GM21447 (cell line): ENCODE results near the gene EEF1A1.
"Not testable (repeated sequence)": the region's sequence is repeated elsewhere in the genome, so short reads cannot be mapped to it uniquely, and the experiment has no call there.

Experiments used
- ATAC-seq: cut with Tn5 transposase; IDR thresholded peaks from one replicate; pipeline ENCODE4 v1.9.1; 2021; ENCODE audit not compliant: unreplicated experiment

The EEF1A1 gene

GRCh38 chr6:73520688-73521350, at the start of gene EEF1A1:
EEF1A1 (minus strand) TSS chr6:73521032; CDS start chr6:73520026, 1,006 bp downstream.
- ATAC-seq: peak; percentile 66

DNA sequence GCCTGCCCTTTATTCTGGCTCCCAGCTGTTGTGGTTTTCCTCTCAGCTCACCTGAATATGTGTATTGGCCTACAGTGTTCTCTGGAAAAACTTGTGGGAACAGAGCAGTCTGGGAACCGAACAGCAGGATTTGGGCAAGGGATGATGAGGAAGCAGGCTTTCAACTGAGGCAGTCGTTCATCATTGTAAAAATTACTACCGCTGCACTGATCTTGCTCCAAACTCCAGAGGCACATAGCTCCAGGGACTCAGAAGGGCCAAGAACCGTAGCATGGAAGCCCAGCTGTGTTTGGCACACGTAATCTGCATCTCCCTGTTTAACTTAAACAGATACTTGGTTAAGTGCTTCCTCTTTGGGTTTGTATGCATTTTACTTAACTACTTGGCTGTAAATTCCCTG, 48.3 kb upstream of the EEF1A1 start:
- ATAC-seq: no peak

GRCh38 chr6:73566954-73567591, 46.2 kb upstream of the EEF1A1 start:
- no peak for ATAC-seq

GRCh38 chr6:73566486-73566871, 45.6 kb upstream of the EEF1A1 start:
- not testable (repeated sequence) for ATAC-seq

DNA sequence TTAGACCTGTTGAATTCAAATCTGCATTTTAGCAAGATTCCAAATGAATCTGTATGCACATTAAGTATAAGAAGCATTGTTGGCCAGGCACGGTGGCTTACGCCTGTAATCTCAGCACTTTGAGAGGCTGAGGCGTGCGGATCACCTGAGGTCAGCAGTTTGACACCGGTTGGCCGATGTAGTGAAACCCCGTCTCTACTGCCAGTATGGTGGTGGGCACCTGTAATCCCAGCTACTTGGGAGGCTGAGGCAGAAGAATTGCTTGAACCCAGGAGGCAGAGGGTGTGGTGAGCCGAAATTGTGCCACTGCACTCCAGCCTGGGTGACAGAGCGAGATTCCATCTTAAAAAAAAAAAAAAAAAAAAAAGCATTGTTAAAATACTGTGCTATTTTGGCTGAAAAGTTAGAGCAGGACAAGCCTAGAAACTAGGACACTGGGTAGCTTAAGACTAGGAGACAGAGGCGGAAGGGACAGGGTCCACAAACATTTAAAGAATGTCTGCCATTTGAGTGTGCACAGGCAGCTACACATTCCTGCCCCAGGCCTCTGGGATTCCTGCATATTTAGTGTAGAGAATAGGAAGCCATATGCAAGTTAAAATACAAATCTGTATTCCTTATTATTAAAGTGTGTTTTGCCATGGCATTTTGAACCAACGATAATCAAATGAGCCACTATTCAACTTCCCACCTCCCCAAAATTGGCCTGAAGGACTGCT, 45.1 kb upstream of the EEF1A1 start:
- no peak for ATAC-seq

GRCh38 chr6:73564578-73565345, 43.9 kb upstream of the EEF1A1 start:
- ATAC-seq: no peak

DNA sequence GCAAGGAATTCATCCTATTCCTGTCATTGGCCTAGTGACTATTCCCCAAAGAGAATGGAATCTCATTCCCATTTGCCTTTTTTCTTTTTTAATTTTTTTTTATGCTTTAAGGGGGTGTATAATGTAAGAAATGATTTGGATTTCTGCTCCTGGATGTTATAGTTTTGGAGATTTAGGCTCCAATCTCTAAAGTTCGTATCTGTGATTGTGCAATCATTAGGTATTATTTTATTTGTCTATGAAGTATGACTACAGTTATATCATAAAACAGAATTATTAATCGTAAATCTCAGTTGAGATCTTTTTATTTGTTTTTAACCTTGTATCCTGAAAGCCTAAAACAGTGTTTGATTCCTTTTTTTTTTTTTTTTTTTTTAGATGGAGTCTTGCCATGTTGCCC, 41.7 kb upstream of the EEF1A1 start:
- no peak for ATAC-seq

DNA sequence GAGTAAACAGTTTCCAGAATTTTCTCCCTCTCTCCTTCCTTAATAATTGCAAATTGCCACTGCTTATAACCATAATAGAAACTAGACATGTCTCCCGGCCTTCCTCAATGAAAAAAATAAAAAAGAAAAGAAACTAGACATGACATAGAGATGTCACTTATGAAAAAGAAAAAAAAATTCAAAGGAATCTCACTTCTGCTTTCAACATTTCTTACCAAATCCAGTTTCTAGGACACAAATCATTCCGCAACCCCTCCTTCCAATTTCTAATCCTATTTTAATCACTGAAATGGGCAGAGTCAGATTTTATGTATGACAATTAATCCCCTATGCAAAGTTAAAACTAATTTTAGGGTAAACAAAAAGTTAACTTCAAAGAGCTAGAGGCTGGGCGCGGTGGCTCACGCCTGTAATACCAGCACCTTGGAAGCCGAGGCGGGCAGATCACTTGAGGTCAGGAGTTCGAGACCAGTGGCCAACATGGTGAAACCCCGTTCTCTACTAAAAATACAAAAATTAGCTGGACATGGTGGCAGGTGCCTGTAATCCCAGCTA, 40.1 kb upstream of the EEF1A1 start:
- ATAC-seq: peak; percentile 79

- peak; percentile 29 for ATAC-seq
Observed at GRCh38 chr6:73560182-73560732, 39.4 kb upstream of the EEF1A1 start.

DNA sequence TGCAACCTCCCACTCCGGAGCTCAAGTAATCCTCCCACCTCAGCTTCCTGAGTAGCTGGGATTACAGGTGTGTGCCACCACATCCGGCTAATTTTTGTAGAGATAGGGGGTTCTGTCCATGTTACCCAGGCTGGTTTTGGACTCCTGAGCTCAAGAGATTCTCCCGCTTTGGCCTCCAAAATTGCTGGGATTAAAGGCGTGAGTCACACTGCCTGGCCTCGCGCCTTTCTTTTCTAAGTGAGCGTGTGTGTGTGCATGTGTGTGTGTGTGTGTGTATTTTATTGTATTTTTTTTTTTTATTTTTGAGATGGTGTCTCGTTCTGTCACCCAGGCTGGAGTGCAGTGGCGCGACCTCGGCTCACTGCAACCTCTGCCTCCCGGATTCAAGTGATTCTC, 38.6 kb upstream of the EEF1A1 start:
- not testable (repeated sequence) for ATAC-seq

DNA sequence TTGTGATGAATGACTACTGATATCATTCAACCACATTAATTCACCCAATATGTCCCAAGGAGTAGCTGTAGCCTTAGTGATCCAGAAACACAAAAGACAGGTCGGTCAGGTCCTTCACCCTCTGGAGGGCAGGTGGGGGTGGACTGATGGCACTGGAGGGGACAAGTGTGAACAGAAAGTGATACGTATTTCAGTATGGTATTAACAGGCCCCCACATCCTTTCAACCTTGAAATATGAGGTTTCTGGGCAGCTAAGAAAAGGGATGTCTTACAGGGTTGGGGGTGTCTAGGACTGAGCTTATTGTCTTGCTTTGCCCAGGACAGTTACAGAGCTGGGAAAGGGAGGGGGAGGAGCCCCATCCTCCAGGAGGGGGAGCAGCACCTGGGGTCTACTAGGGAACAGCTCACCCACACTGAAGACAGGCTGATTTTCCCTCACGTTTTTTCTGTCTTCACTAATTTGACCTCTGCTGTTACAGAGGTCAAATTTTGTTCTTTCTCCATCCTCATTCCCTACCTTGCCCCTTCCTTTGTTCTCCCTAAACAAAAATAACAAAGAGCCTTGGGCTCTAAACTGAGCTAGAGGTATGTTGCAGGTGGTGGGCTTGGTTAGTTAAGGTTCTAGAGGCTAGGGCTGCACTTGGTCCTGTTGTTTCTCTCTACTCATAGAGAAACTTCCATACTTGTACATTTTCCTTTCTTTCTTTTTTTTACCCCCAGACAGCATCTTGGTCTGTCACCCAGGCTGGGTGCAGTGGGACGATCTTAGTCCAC, 38.0 kb upstream of the EEF1A1 start:
- peak; percentile 55 for ATAC-seq

DNA sequence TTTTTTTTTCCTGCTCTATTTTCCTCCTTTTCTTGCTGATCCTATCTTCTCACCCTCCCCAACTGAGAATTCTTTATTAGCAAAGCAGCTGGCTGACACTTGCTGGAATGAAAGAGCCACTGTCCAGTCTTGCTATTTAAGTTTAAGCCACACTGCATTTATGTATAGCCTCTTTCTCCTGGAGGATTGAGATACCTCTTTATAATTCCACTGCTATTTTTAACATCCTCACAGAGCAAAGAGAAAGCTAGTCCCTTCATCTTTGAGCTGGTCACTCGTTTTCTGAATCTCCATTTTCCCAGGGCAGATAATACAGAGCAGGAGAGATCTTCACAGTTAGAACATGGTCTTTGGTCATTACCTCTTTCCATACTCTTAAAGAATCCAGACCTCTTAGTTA, 36.0 kb upstream of the EEF1A1 start:
- no peak for ATAC-seq

- not testable (repeated sequence) for ATAC-seq
Observed at GRCh38 chr6:73555380-73555949, 34.6 kb upstream of the EEF1A1 start.

GRCh38 chr6:73551115-73551514, 30.3 kb upstream of the EEF1A1 start:
- ATAC-seq: not testable (repeated sequence)

- ATAC-seq: no peak
Observed at GRCh38 chr6:73548458-73549446, 27.9 kb upstream of the EEF1A1 start.

GRCh38 chr6:73547036-73547435, 26.2 kb upstream of the EEF1A1 start:
- no peak for ATAC-seq

DNA sequence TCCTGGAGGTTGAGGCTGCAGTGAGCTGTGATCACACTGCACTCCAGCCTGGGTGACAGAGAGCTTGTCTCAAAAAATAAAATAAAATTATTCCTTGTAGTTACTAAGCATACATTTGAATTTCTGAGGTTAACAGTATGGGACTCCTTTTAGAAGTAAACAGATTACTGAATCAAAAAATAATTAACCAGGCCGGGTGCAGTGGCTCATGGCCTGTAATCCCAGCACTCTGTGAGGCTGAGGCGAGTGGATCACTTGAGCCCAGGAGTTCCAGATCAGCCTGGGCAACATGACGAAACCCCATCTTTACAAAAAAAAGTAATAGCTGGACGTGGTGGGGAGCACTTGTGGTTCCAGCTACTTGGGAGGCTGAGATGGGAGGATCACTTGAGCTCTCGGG, 22.1 kb upstream of the EEF1A1 start:
- ATAC-seq: no peak

DNA sequence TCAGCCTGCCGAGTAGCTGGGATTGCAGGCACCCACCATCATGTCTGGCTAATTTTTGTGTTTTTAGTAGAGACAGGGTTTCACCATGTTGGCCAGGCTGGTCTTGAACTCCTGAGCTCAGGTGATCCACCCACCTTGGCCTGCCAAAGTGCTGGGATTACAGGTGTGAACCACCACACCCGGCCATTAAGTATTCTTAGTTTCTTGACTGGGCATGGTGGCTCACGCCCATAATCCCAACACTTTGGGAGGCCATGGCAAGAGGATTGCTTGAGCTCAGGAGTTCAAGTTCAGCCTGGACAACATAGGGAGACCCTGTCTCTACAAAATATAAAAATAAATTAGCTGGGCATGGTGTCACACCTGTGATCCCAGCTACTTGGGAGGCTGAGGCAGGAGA, 21.6 kb upstream of the EEF1A1 start:
- ATAC-seq: not testable (repeated sequence)
